Suppressor macrophage (primary cell): Measurements from ENCODE around the gene MINDY4.
"Not testable (repeated sequence)": the region's sequence is repeated elsewhere in the genome, so short reads cannot be mapped to it uniquely, and the experiment has no call there.

Source experiments
- DNase-seq, 4 experiments: peaks; one replicate each; pipeline ENCODE4 v3.0.0-alpha.2; 2020 to 2022

Gene MINDY4

DNA sequence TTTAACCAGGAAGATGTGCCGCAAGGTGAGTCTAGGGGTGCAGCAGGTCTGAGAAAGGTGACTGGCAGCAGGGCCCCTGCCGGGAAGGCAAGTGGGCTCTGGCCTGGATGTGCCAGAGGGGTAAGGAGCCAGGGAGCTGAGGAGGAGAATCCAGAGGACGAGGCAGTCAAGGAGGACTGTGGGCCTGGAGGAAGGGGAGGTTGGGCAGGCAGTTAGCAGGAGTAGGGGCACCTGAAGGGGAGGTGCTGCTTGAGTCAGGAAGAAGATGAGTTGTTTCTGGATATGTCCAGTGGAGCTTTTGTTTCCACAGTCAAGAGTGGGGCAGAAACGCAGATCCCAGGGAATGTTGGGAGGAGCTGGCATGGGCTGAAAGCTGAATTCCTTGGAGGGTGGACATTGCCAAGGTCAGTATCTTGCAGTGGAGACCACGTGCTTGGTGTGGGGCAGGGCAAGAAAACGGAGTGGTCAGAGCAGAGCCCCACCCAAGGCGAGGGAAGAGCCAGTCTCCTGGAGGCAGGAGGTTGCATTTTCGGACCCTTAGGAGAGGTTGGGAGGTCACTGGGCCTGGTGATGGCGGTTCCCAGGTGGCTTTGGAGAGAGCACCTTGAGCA is 34.0 kb downstream of the MINDY4 start:
- no peak for DNase-seq

DNA sequence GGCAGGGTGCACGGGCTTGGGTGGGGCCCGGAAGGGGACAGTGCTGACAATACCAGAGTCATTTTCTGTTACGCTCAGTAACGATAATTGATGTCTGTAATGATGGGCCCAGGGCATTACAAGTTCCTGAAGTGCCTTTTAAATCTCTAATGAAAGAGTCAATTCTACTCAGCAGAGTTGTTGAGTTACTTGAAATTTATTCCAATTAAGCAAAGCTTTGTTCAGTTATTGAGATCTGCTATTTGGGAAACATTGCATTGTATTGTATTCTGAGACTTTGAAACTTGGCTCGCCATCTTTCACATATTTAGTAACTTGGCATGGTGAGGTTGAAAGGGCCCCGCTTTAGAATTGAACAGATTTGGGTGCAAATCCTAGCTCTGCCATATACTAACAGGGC is 34.7 kb downstream of the MINDY4 start:
- DNase-seq, result no peak

DNA sequence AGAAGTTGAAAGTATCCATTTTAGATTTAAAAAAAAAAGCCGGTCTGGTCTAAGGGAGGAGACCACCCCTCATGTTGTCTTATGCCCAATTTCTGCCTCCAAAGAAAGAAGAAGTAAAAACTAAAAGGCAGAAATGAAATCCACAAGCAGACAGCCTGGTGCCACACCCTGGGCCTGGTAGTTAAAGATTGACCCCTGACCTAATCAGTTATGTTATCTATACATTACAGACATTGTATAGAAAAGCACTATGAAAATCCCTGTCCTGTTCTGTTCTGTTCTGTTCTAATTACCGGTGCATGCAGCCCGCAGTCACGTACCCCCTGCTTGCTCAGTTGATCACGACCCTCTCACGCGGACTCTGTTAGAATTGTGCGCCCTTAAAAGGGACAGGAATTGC is 36.3 kb downstream of the MINDY4 start:
- DNase-seq, result not testable (repeated sequence)

DNA sequence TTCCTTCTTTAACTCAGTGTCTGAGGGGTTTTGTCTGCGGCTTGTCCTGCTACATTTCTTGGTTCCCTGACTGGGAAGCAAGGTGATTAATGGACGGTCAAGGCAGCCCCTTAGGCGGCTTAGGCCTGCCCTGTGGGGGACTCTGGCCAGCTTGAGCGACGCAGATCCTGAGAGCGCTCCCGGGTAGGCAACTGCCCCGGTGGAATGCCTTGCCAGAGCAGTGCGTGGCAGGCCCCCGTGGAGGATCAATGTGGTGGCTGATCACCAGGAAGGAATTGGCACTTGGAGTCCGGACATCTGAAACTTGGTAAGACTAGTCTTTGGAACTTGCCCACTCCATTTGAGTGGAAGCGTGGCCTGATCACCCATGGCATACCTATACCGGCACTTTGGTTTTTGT is 36.7 kb downstream of the MINDY4 start:
- not testable (repeated sequence) for DNase-seq

DNA sequence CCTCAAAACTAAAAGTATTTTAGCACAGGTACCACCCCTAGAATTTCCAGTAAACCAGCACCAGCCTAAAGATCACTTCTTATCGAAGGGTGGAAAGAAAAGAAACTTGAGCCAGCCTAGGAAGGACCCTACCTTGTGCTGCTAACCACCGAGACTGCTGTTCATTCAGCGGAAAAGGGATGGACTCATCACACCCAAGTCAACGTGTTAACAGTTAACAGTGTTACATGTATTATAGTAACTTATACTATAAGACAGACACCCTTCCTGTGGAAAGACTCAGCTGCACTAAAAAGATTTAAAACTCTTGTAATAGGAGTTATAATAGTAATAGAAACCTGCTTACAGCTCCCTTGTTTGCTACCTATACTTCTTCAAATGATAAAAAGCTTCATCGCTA is 39.8 kb downstream of the MINDY4 start:
- DNase-seq, result no peak

DNA sequence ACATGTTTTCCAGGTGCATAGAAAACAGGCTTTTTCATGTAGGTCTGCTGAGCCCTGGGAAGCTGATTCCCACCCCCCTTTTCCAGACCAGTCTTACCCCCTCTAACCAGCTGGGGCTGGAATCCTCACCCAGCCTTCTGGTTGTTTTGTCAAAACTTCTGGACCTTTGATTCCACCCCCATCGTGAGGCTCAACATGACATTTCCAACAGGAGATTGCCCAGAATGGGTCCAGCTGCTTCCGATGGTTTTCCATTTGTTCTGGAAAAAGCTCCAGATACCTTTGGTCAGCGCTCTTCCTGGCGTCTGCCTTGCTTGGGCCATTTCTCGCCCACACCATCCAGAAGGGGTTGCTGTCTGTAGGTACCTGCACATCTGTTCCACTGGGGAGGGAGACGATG is 41.5 kb downstream of the MINDY4 start:
- no peak for DNase-seq

DNA sequence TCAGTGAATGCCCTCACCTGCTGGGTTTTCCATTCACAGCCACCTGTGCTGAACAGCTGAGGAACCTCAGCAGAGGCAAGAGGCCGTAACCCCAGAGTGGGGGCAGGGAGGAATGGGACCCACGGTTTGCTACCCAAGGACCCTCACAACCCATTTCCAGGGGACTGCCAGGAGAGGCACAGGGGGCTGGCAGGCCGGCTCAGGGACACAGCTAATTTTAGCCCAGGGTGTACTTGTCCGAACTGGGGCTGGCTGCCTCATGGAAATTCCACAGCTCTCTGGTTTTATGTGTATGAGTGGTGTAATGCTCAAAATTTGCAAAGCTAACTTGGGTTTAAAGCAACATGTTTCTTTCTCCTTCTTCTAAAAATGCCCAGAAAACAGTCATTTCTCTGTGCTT is 42.2 kb downstream of the MINDY4 start:
- no peak for DNase-seq

DNA sequence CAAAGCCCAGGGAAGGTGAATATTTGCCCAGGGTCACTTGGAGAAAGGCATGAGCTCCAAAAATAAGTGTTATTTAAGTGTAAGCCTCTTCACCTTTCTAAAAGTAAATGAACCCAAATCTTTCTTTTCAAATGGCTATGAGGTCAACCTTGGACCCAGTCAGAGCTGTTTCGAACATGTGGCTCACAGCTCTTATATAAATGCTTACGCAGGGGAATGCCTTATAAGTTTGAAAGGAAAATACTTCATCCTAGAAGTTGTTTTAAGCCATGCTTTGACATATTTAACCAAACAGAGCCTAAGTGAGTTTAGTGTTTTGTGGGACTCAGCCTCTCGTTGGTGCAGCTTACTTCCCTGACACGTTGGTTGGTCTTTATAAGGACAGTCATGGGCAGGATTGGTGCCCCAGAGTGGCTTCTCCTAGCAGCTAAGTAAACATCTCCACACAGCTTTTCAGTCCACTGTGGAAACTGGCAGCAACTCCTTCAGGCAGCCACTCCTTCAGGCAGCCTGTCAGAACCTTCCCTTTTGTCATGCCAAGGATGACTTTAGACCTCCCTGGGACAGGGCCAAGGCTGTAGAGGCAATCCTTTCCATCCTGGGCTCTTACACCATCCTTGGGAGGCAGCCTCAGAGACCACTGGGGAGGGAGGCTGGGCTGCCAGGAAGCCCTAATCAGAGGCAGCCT is 43.6 kb downstream of the MINDY4 start:
- DNase-seq, result no peak

DNA sequence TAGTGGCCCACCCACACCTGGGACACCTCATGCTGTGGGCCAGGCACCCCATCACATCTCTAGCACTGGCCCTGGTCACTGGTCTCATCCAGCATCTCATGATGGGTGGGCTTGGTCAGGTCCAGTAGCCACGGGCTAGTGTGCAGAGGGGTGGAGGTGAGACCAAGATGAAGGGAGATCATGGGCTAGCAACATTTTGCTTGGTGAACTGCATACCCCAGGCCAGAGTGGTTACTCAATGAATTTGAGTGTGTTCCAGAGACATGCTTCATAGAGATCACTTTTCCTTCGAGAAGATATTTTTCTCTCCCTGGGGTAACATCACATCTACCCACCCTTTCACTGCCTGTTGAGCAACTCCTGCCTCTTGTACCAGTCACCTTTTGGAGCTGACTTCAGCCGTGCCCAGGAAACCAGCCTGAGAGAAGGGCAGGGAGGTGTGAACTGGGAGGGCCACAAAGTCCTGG is 44.2 kb downstream of the MINDY4 start:
- DNase-seq, result no peak

DNA sequence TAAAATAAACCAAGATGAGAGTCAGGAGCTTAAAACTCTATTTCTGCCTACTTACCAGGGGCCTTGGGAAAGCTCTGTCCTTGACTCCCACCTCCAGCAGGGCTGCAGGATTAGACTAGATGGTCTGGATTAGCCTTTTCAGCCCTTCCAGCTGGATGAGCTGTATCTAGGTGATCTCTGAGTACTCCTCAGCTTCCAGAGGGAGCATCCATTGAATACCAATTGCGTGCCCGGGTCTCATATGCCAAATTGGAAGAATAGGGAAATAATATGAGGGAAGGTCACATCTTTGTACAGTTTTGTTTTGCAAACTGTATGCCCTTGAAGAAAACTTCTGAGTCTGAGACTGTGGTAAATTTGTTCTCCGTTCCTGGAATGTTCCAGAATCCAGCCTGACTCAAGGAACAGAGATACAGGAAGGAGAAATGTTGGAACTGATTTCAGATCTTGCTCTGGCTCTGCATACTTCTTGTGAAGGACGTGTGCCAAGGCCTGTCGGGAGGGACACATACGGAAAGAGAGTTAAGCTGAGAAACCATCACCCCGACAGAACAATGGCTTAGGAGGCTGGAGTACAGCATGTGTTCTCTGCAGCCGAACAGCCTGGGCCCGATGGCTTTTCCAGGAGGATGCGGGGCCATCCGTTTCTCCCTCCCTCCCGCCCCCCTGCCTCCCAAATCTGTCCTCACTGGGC is 44.9 kb downstream of the MINDY4 start:
- DNase-seq, result no peak

DNA sequence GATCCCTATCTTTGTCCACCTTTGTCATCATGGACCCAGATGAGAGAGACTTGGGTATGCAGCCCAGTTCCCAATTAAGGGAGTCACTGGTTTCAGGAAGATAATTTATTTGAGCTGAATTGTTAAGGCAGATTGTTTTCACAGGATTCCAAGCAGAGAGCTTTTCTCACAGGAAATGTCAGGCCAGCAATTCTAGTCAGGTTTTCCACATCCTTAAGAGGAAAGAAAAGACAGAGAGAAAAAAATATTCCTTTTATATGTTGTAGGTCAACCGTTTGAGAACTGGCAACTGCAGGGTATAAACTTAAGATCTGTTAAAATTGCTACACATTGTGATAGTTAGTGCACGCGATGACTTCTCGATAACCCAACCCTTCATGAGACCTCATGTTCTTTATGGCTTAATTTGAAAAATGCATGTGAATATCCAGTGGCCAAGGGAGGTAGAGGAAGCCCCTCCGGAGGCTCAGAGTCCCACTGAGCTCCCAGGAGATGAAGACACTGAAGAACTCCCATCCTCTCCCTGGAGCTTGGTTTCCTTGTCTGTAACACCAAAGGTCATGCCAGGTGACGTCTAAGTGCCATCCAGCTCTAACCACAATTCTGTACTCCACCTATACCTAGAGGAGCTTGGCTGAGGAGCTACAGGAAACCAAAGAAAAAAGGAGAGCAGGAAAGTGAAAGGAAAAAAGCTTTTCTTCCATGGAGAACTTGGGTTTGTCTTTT is 45.6 kb downstream of the MINDY4 start:
- DNase-seq, result no peak

DNA sequence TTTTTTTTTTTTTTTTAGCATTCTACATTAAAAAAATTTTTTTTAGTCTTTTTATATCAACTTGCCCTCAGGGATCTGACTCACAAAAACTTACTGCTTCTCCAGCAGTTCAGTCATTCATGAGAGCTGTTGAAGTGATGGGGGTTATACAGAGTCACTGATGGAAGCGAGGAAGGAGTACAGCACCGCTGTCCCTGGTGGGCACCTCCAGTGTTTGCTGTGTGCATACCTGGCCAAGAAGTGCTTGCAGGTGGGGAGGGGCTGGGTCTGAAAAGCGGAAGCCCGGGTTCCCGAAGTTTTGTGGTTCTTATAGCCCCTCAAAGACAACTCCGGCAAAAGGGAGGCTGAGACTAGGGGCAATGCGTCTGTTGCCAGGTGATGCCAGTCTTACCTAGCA is 46.2 kb downstream of the MINDY4 start:
- no peak for DNase-seq

DNA sequence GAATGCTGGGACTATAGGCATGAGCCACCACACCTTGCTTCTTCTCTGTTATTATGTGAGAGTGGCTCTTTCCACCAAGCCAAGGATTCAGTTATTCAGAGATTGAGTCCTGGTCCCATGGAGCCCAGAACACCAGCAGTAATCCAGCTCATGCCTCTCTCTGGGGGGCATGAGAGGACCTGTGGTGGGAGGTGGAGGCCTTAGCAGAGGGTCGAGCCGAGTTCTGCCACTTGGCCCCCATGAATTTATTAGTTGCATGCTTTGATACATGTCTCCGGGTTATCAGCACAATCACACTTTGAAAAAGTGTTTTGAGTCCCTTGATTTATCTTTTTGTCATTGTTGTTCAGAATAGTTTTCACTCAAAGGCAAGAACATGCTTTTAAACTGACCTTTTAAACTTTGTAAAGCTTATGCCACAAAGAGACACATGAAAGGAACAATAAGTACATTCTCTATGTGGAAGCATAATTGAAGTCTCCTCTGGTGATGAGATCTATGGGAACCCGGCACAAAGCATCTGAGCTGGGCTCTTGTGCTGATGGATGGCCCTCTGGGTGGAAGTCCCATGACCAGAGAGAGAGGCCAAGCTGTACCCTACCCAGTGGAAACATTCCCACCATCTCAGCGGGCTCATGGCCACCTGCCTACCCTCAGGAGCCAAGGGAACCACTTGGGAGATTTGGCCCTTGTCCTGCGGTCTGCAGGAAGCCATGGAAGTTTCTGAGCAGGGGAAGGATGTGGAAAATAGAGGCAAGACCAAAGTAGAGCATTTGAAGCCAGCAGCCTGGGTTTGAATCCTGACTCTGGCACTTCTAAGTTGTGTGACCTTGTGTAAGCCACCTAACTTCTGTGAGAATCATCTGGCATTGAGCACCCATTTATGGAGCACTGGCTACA is 53.9 kb downstream of the MINDY4 start:
- no peak for DNase-seq

DNA sequence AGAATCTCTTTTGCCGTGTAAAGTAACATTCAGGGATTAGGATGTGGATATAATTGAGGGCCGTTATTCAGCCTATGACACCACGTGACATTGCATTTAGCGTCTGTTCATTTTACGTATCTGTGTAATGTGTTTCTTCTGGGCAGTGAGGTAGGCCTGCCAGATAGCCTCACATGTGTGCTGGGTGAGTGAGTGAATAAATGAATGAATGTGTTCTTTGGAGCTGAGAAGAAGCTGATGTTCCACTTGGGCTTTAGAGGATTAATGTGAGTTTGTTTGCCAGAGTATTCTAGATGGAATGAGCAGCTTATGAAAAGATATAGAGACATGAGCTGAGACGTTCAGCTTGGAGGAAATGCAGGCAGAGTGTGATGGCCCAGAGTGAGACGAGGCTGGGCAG is 55.0 kb downstream of the MINDY4 start:
- no peak for DNase-seq

DNA sequence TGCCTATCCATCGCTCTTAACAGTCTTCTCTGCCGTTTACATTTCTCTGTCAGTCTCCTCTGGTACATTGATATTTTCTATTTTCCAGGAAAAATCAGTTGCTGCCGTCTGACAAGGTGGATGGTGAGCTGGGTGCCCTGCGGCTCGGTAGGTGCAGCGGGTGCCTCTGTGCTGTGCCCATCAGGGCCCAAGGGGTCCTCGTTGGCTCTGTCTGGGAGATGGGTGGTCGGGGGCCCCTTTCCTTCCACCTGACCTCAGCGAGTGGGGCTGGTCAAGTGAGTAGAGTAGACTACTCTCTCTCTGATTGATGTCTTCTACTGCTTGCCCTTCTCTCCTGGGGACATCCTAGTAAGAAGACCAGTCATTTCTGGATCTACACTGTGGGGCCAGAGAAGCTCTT is 57.4 kb downstream of the MINDY4 start:
- no peak for DNase-seq

DNA sequence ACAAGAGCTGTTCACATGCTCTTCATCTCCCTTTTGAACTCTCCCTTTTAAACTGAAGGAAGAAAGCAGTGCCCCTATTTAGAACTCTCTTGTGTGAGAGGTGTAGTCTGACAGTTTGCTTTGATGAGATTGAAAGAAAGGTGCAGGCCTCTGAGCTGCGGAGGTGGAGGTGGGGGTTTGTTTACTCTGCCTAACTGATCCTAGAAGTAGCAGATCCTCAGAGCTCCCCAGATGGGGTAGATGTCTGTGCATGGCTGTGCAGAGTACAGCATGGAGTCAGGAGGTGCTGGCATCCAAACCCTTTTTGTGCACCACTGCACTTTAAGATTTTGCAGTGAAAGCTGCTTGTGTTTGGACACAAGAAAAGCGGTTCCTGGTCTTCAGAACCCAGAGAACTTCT is 58.3 kb downstream of the MINDY4 start:
- DNase-seq, result no peak

DNA sequence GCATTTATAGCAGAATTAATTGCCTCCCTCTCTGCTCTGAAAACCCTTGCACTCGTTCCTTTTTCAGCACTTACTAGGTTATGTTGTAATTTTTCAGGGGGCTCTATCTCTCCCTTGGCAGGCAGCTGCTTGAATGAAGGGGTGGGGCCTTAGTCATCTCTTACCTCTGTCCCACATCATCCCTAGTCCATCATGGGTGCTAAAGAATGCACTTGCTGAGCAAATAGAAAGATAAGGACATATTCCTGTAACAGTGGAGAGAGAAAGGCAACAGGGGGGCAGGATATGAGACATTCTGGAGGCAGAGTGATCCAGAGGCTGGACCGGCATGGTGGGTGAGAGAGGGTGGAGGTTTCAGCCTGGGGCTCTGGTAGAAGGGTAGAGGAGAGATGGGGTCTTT is 60.0 kb downstream of the MINDY4 start:
- no peak for DNase-seq

DNA sequence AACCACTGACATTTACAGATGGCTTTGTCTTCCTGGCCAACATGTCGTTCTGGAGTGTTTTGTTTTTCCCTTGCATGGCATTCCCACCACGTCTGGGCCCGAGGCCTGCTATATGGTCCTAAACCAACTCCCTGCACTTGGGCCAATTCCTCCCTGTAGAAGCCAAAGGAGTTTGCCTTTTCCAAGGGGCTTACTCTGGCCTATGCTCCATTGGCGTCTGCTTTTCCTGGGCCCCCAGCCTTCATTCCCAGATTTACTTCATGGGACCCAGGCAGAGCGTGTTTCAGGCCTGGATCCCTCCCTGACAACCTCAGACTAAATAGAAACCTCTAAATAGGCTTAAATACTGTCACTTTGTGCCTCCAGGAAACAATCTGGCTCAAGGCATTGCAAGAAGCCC is 60.7 kb downstream of the MINDY4 start:
- no peak for DNase-seq

DNA sequence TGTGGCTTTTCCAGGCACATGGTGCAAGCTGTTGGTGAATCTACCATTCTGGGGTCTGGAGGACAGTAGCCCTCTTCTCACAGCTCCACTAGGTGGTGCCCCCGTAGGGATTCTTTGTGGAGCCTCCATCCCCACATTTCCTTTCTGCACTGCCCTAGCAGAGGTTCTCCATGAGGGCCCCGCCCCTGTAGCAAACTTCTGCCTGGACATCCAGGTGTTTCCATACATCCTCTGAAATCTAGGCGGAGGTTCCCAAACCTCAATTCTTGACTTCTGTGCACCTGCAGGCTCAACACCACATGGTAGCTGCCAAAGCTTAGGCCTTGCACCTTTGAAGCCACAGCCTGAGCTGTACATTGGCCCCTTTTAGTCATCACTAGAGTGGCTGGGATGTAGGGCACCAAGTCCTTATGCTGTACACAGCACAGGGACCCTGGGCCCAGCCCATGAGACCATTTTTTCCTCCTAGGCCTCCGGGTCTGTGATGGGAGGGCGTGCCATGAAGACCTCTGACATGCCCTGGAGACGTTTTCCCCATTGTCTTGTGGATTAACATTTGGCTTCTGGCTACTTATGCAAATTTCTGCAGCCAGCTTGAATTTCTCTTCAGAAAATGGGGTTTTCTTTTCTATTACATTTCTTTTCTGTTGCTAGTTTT is 62.9 kb downstream of the MINDY4 start:
- not testable (repeated sequence) for DNase-seq

DNA sequence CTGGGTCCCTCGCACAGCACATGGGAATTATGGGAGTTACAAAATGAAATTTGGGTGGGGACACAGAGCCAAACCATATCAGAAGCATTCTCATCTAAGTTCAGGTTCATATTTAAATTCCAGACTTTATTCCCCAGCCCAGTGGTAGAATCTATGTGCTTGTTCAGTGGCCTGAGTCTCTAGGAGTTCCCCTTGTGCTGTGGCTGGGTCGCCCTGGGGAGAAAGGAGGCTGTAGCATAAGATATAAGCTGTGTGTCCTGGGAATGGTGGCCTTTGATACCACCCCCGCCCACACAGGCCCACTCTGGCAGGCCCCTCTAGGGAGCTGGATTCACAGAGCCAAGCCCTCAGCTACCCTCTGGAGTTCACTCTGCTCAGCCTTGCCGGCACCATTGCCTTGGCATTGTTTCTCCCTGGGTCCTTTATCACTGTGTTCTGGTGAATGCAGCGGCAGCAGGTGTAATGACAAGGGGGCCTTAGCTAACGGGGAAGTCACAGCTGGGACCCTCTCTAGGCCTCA is 64.2 kb downstream of the MINDY4 start:
- DNase-seq, result no peak

DNA sequence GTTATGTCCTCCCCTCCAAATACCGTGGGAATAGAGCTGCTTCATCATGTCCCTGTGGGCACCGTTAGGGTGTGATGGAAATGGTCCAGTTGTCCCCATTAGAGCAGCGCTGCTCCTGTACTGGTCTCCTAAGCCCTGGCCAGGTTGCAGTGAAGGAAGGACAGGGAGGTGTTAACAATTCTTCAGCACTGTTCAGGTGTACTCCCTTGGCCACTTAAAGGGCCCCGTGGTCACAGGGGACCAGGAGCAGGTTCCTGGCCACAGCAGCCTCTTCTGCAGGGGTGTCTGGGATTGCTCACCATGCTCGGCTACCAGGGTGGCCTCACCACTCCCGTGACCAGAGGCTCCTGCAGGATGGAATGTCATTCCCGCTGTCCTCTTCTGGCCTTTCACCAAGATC is 65.8 kb downstream of the MINDY4 start:
- no peak for DNase-seq

DNA sequence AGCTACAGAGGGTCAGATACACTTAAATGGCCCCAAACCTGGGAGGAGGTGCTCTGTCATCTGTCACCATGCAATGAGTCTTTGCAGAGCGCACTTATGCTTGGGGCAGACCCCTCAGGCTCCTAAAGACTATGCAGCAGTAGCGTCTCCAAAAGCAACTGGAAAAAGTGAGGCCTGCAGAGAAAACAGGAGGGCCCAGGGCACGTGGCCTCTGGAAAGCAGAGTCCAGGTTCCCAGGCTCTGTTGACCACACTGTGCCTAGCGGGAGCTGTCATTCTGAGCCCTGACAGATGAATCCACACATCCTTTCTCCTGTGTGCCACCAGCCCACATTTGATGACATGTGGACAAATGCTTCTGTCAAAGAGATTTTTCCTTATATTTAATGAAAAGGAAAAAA is 66.4 kb downstream of the MINDY4 start:
- DNase-seq, result no peak
